ENCODE results near the gene NNT.
"Not testable (repeated sequence)": the region's sequence is repeated elsewhere in the genome, so short reads cannot be mapped to it uniquely, and the experiment has no call there.

NNT gene

GRCh38 chr5:43582082-43583005 is 20.6 kb upstream of the NNT start:
- no peak for DNase-seq (ENCODE audit: extremely low read depth in 1 of 2, low read depth in 1 of 2)

GRCh38 chr5:43583724-43584123 is 19.3 kb upstream of the NNT start:
- DNase-seq (ENCODE audit: extremely low read depth in 1 of 2, low read depth in 1 of 2) = no peak

GRCh38 chr5:43584166-43584699 is 18.7 kb upstream of the NNT start:
- DNase-seq (ENCODE audit: extremely low read depth in 1 of 2, low read depth in 1 of 2) = no peak

- no peak for DNase-seq (ENCODE audit: extremely low read depth in 1 of 2, low read depth in 1 of 2)
Observed at GRCh38 chr5:43588842-43589241, 14.1 kb upstream of the NNT start.

- DNase-seq (ENCODE audit: extremely low read depth in 1 of 2, low read depth in 1 of 2) = no peak
Observed at GRCh38 chr5:43589310-43589709, 13.7 kb upstream of the NNT start.

- DNase-seq (ENCODE audit: extremely low read depth in 1 of 2, low read depth in 1 of 2) = no peak
Observed at GRCh38 chr5:43590700-43591099, 12.3 kb upstream of the NNT start.

GRCh38 chr5:43592363-43592762 is 10.6 kb upstream of the NNT start:
- no peak for DNase-seq (ENCODE audit: extremely low read depth in 1 of 2, low read depth in 1 of 2)

GRCh38 chr5:43598927-43599326 is 4.1 kb upstream of the NNT start:
- not testable (repeated sequence) for DNase-seq (ENCODE audit: extremely low read depth in 1 of 2, low read depth in 1 of 2)

- DNase-seq (ENCODE audit: extremely low read depth in 1 of 2, low read depth in 1 of 2) = no peak
Observed at GRCh38 chr5:43601454-43602260, 1.3 kb upstream of the NNT start.

- peak; percentile 19 to 40 for DNase-seq (ENCODE audit: extremely low read depth in 1 of 2, low read depth in 1 of 2)
Observed at GRCh38 chr5:43603344-43604217, 601 bp downstream of the NNT start.

- no peak for DNase-seq (ENCODE audit: extremely low read depth in 1 of 2, low read depth in 1 of 2)
Observed at GRCh38 chr5:43604699-43605098, 1.7 kb downstream of the NNT start.

GRCh38 chr5:43606351-43606750 is 3.4 kb downstream of the NNT start:
- no peak for DNase-seq (ENCODE audit: extremely low read depth in 1 of 2, low read depth in 1 of 2)

- no peak for DNase-seq (ENCODE audit: extremely low read depth in 1 of 2, low read depth in 1 of 2)
Observed at GRCh38 chr5:43608406-43608805, 5.4 kb downstream of the NNT start.

- no peak for DNase-seq (ENCODE audit: extremely low read depth in 1 of 2, low read depth in 1 of 2)
Observed at GRCh38 chr5:43609752-43610151, 6.8 kb downstream of the NNT start.

- no peak for DNase-seq (ENCODE audit: extremely low read depth in 1 of 2, low read depth in 1 of 2)
Observed at GRCh38 chr5:43613370-43613769, 10.4 kb downstream of the NNT start.

GRCh38 chr5:43615445-43616184 is 12.6 kb downstream of the NNT start:
- no peak for DNase-seq (ENCODE audit: extremely low read depth in 1 of 2, low read depth in 1 of 2)

- DNase-seq (ENCODE audit: extremely low read depth in 1 of 2, low read depth in 1 of 2) = no peak
Observed at GRCh38 chr5:43616535-43616934, 13.6 kb downstream of the NNT start.

GRCh38 chr5:43619380-43619779 is 16.4 kb downstream of the NNT start:
- no peak for DNase-seq (ENCODE audit: extremely low read depth in 1 of 2, low read depth in 1 of 2)

- DNase-seq (ENCODE audit: extremely low read depth in 1 of 2, low read depth in 1 of 2) = no peak
Observed at GRCh38 chr5:43619911-43620310, 16.9 kb downstream of the NNT start.

- no peak for DNase-seq (ENCODE audit: extremely low read depth in 1 of 2, low read depth in 1 of 2)
Observed at GRCh38 chr5:43620944-43621505, 18.0 kb downstream of the NNT start.

All from activated CD8-positive, alpha-beta memory T cell treated with anti-CD3 and anti-CD28 coated beads for 1 hour (primary cell).